Measurements from ENCODE around the gene TMEM120B. TPM values are rescaled to one million over a fixed set of nuclear protein-coding genes. Genes with fewer than 3 reads are reported as not detected.
A peak's percentile ranks its signal among the peaks of the same experiment; 100 is the strongest.
"Not testable (repeated sequence)": the region's sequence is repeated elsewhere in the genome, so short reads cannot be mapped to it uniquely, and the experiment has no call there.

The TMEM120B gene
- total RNA-seq, 1 donor from 2014 or later: 18.4 TPM

- DNase-seq: no peak
- intact Hi-C loops (cut with micrococcal nuclease): no loop called here
- Mint-ChIP-seq H3K9me3 (no peaks in the 10 kb centered on the region), H3K27me3 (no peaks in the 10 kb centered on the region), H3K36me3 (ENCODE audit: low read depth) (no peaks in the 10 kb centered on the region), H3K4me3 (no peak overlapping the region), H3K4me1 (no peaks in the 10 kb centered on the region), H3K27ac (no peak overlapping the region)
Observed at GRCh38 chr12:121740847-121741246, 28.3 kb downstream of the TMEM120B start.

GRCh38 chr12:121741743-121742142 lies 29.2 kb downstream of the TMEM120B start:
- H3K27ac Mint-ChIP-seq: no peak overlapping the region
- intact Hi-C loops (cut with micrococcal nuclease): no loop called here
- DNase-seq: no peak
- H3K9me3 Mint-ChIP-seq: no peaks in the 10 kb centered on the region
- no peaks in the 10 kb centered on the region for H3K36me3 Mint-ChIP-seq (ENCODE audit: low read depth)
- no peak overlapping the region for H3K4me3 Mint-ChIP-seq
- H3K4me1 Mint-ChIP-seq: no peaks in the 10 kb centered on the region
- H3K27me3 Mint-ChIP-seq: no peaks in the 10 kb centered on the region

GRCh38 chr12:121745545-121745944 lies 33.0 kb downstream of the TMEM120B start:
- intact Hi-C loops (cut with micrococcal nuclease); H3K9me3 Mint-ChIP-seq; H3K27me3 Mint-ChIP-seq; H3K27ac Mint-ChIP-seq; DNase-seq; H3K4me1 Mint-ChIP-seq; H3K4me3 Mint-ChIP-seq: not testable (repeated sequence)
- peaks cover 14% of the 10 kb centered on the region for H3K36me3 Mint-ChIP-seq (ENCODE audit: low read depth)

GRCh38 chr12:121748218-121748570 lies 35.6 kb downstream of the TMEM120B start:
- Mint-ChIP-seq H3K27ac (no peak overlapping the region), H3K9me3 (peaks cover 3% of the 10 kb centered on the region), H3K27me3 (no peaks in the 10 kb centered on the region), H3K4me1 (peaks cover 8% of the 10 kb centered on the region), H3K4me3 (no peak overlapping the region), H3K36me3 (ENCODE audit: low read depth) (peaks cover 24% of the 10 kb centered on the region)
- DNase-seq: no peak
- intact Hi-C loops (cut with micrococcal nuclease): no loop called here

GRCh38 chr12:121748571-121749265 lies 36.2 kb downstream of the TMEM120B start:
- no peak overlapping the region for H3K4me3 Mint-ChIP-seq
- H3K27ac Mint-ChIP-seq: peak overlapping the region; percentile 59
- DNase-seq: peak; percentile 61
- no peaks in the 10 kb centered on the region for H3K27me3 Mint-ChIP-seq
- peaks cover 3% of the 10 kb centered on the region for H3K9me3 Mint-ChIP-seq
- intact Hi-C loops (cut with micrococcal nuclease): no loop called here
- peaks cover 24% of the 10 kb centered on the region for H3K36me3 Mint-ChIP-seq (ENCODE audit: low read depth)
- H3K4me1 Mint-ChIP-seq: peaks cover 8% of the 10 kb centered on the region

GRCh38 chr12:121749267-121749666 lies 36.7 kb downstream of the TMEM120B start:
- no peak for DNase-seq
- Mint-ChIP-seq H3K27ac (no peak overlapping the region), H3K36me3 (ENCODE audit: low read depth) (peaks cover 24% of the 10 kb centered on the region), H3K9me3 (peaks cover 3% of the 10 kb centered on the region), H3K27me3 (no peaks in the 10 kb centered on the region), H3K4me1 (peaks cover 8% of the 10 kb centered on the region), H3K4me3 (no peak overlapping the region)
- intact Hi-C loops (cut with micrococcal nuclease): no loop called here

GRCh38 chr12:121750507-121750955 lies 38.0 kb downstream of the TMEM120B start:
- no peak for DNase-seq
- no peaks in the 10 kb centered on the region for H3K27me3 Mint-ChIP-seq
- peaks cover 8% of the 10 kb centered on the region for H3K4me1 Mint-ChIP-seq
- H3K36me3 Mint-ChIP-seq (ENCODE audit: low read depth): peaks cover 24% of the 10 kb centered on the region
- H3K27ac Mint-ChIP-seq: no peak overlapping the region
- H3K4me3 Mint-ChIP-seq: no peak overlapping the region
- peaks cover 3% of the 10 kb centered on the region for H3K9me3 Mint-ChIP-seq
- intact Hi-C loops (cut with micrococcal nuclease): no loop called here

GRCh38 chr12:121751034-121751433 lies 38.5 kb downstream of the TMEM120B start:
- H3K27me3 Mint-ChIP-seq: no peaks in the 10 kb centered on the region
- peaks cover 24% of the 10 kb centered on the region for H3K36me3 Mint-ChIP-seq (ENCODE audit: low read depth)
- H3K4me1 Mint-ChIP-seq: peaks cover 9% of the 10 kb centered on the region
- no peak overlapping the region for H3K4me3 Mint-ChIP-seq
- intact Hi-C loops (cut with micrococcal nuclease): no loop called here
- H3K9me3 Mint-ChIP-seq: peaks cover 3% of the 10 kb centered on the region
- no peak for DNase-seq
- no peak overlapping the region for H3K27ac Mint-ChIP-seq

GRCh38 chr12:121751749-121752351 lies 39.3 kb downstream of the TMEM120B start:
- Mint-ChIP-seq H3K27me3 (no peaks in the 10 kb centered on the region), H3K27ac (peak overlapping the region; percentile 62), H3K4me1 (peaks cover 16% of the 10 kb centered on the region), H3K9me3 (peaks cover 3% of the 10 kb centered on the region), H3K36me3 (ENCODE audit: low read depth) (peaks cover 27% of the 10 kb centered on the region), H3K4me3 (no peak overlapping the region)
- no peak for DNase-seq
- intact Hi-C loops (cut with micrococcal nuclease): no loop called here

- Mint-ChIP-seq H3K27me3 (no peaks in the 10 kb centered on the region), H3K9me3 (peaks cover 3% of the 10 kb centered on the region), H3K36me3 (ENCODE audit: low read depth) (peaks cover 23% of the 10 kb centered on the region), H3K4me3 (no peak overlapping the region), H3K4me1 (peaks cover 14% of the 10 kb centered on the region), H3K27ac (no peak overlapping the region)
- DNase-seq: no peak
- intact Hi-C loops (cut with micrococcal nuclease): no loop called here
Observed at GRCh38 chr12:121753844-121754264, 41.3 kb downstream of the TMEM120B start.

- Mint-ChIP-seq H3K4me3 (no peak overlapping the region), H3K4me1 (peaks cover 13% of the 10 kb centered on the region), H3K9me3 (peaks cover 3% of the 10 kb centered on the region), H3K27ac (no peak overlapping the region), H3K36me3 (ENCODE audit: low read depth) (peaks cover 17% of the 10 kb centered on the region), H3K27me3 (no peaks in the 10 kb centered on the region)
- no peak for DNase-seq
- intact Hi-C loops (cut with micrococcal nuclease): no loop called here
Observed at GRCh38 chr12:121754836-121755235, 42.3 kb downstream of the TMEM120B start.

- no peaks in the 10 kb centered on the region for H3K27me3 Mint-ChIP-seq
- H3K4me1 Mint-ChIP-seq: peaks cover 11% of the 10 kb centered on the region
- H3K36me3 Mint-ChIP-seq (ENCODE audit: low read depth): peaks cover 13% of the 10 kb centered on the region
- peaks cover 3% of the 10 kb centered on the region for H3K9me3 Mint-ChIP-seq
- no peak overlapping the region for H3K27ac Mint-ChIP-seq
- intact Hi-C loops (cut with micrococcal nuclease): no loop called here
- H3K4me3 Mint-ChIP-seq: no peak overlapping the region
- DNase-seq: no peak
Observed at GRCh38 chr12:121755591-121755990, 43.0 kb downstream of the TMEM120B start.

- H3K27me3 Mint-ChIP-seq; intact Hi-C loops (cut with micrococcal nuclease); H3K27ac Mint-ChIP-seq; H3K36me3 Mint-ChIP-seq (ENCODE audit: low read depth); DNase-seq; H3K4me3 Mint-ChIP-seq; H3K9me3 Mint-ChIP-seq; H3K4me1 Mint-ChIP-seq: not testable (repeated sequence)
Observed at GRCh38 chr12:121758536-121758935, 46.0 kb downstream of the TMEM120B start.

GRCh38 chr12:121762269-121762668 lies 49.7 kb downstream of the TMEM120B start:
- Mint-ChIP-seq H3K27ac (no peak overlapping the region), H3K4me1 (no peaks in the 10 kb centered on the region), H3K36me3 (ENCODE audit: low read depth) (peaks cover 5% of the 10 kb centered on the region), H3K9me3 (no peaks in the 10 kb centered on the region), H3K27me3 (no peaks in the 10 kb centered on the region), H3K4me3 (no peak overlapping the region)
- DNase-seq: no peak
- intact Hi-C loops (cut with micrococcal nuclease): no loop called here

- H3K27ac Mint-ChIP-seq: no peak overlapping the region
- DNase-seq: no peak
- no peaks in the 10 kb centered on the region for H3K9me3 Mint-ChIP-seq
- H3K4me1 Mint-ChIP-seq: no peaks in the 10 kb centered on the region
- no peak overlapping the region for H3K4me3 Mint-ChIP-seq
- no peaks in the 10 kb centered on the region for H3K27me3 Mint-ChIP-seq
- peaks cover 5% of the 10 kb centered on the region for H3K36me3 Mint-ChIP-seq (ENCODE audit: low read depth)
- intact Hi-C loops (cut with micrococcal nuclease): no loop called here
Observed at GRCh38 chr12:121764808-121765207, 52.3 kb downstream of the TMEM120B start.

Data from activated CD4-positive, alpha-beta T cell treated with anti-CD3 and anti-CD28 coated beads, Interleukin-2, amount 10 ng/mL, durations not matched to agents 24 days and 14 days (primary cell).